ENCODE data around the gene SH3GL2.

GRCh38 chr9:17839776-17840175, 260.9 kb downstream of the SH3GL2 start:
- TF ChIP-seq POLR2A (IDR thresholded peaks at IDR 0.05; ENCODE audit: low read length) (no peak), GATA1 (IDR thresholded peaks at IDR 0.05; ENCODE audit: low read depth, low read length) (no peak)

All from erythroblast (primary cell).